OCI-LY7 (cell line): ENCODE results near the gene CIP2A. TPM values are rescaled to one million over a fixed set of nuclear protein-coding genes. Genes with fewer than 3 reads are reported as not detected.
"Not testable (repeated sequence)": the region's sequence is repeated elsewhere in the genome, so short reads cannot be mapped to it uniquely, and the experiment has no call there.

Experiments
- BruUV-seq: library from RNA; stranded (reverse); fragments of 400-500 nt; replicated peaks from 2 replicates; lab custom pipeline; 2021; lab: Mats Ljungman, UMichigan
- CTCF ChIA-PET: fragments of 300-600 bp; sonication (Branson Sonifier 250); formaldehyde crosslinking; loops from one replicate; lab custom pipeline; 2022; ENCODE audit warnings: antibody characterized with exemption; ENCODE audit not compliant: unreplicated experiment; lab: Charles Lee
- POLR2A ChIA-PET: fragments of 300-600 bp; sonication (Branson Sonifier 250); formaldehyde crosslinking; loops from one replicate; lab custom pipeline; 2022; ENCODE audit warnings: antibody characterized with exemption; lab: Charles Lee
- DNase-seq: peaks from one replicate; pipeline ENCODE4 v3.0.0-alpha.2; 2015; ENCODE audit warnings: low spot score
- H2AFZ ChIP-seq: fragments of 200-600 bp; sonication (generic), shearing (Covaris generic); 2 replicates; pipeline ENCODE4 v1.6.1; 2014; ENCODE audit warnings: mild to moderate bottlenecking, antibody characterized with exemption, low read length, moderate library complexity
- H3K27ac ChIP-seq: fragments of 200-600 bp; sonication (generic); 2 replicates; pipeline ENCODE4 v1.5.1; 2014; ENCODE audit warnings: mixed run types, low read depth, mild to moderate bottlenecking, moderate library complexity, low read length, inconsistent platforms; ENCODE audit not compliant: poor library complexity, severe bottlenecking
- H3K36me3 ChIP-seq: fragments of 200-600 bp; sonication (generic); 2 replicates; pipeline ENCODE4 v1.6.1; 2014; ENCODE audit warnings: mild to moderate bottlenecking, antibody characterized with exemption, low read length, moderate library complexity, mixed read lengths; ENCODE audit not compliant: insufficient read depth
- H3K4me1 ChIP-seq: fragments of 200-600 bp; sonication (generic); 2 replicates; pipeline ENCODE4 v1.5.1; 2014; ENCODE audit warnings: mild to moderate bottlenecking, low read length; ENCODE audit not compliant: insufficient read depth, poor library complexity, severe bottlenecking
- H3K4me2 ChIP-seq: fragments of 200-600 bp; sonication (generic); 2 replicates; pipeline ENCODE4 v1.6.1; 2014; ENCODE audit warnings: mild to moderate bottlenecking, low read length
- H3K4me3 ChIP-seq: fragments of 200-600 bp; sonication (generic); 2 replicates; pipeline ENCODE4 v1.5.1; 2014; ENCODE audit warnings: mild to moderate bottlenecking, low read depth, low read length; ENCODE audit not compliant: poor library complexity, severe bottlenecking
- H3K79me2 ChIP-seq: fragments of 200-600 bp; sonication (generic); 2 replicates; pipeline ENCODE4 v1.6.1; 2016; ENCODE audit warnings: low read depth, mild to moderate bottlenecking, low read length, moderate library complexity, mixed read lengths; ENCODE audit not compliant: insufficient read depth
- H3K9me2 ChIP-seq: fragments of 200-600 bp; sonication (generic); 2 replicates; pipeline ENCODE4 v1.6.1; 2016; ENCODE audit warnings: mild to moderate bottlenecking, low read length, mixed read lengths; ENCODE audit not compliant: insufficient read depth
- H3K9me3 ChIP-seq: fragments of 200-600 bp; sonication (generic); 2 replicates; pipeline ENCODE4 v1.6.1; 2014; ENCODE audit warnings: mild to moderate bottlenecking, mixed run types, low read length, mixed read lengths
- H4K20me1 ChIP-seq: fragments of 200-600 bp; sonication (generic); 2 replicates; pipeline ENCODE4 v1.6.1; 2014; ENCODE audit warnings: mild to moderate bottlenecking, antibody characterized with exemption, low read length, moderate library complexity, mixed read lengths; ENCODE audit not compliant: insufficient read depth
- EZH2phosphoT487 ChIP-seq: fragments of 200-600 bp; sonication (generic); IDR thresholded peaks from 2 replicates; pipeline ENCODE4 v1.6.1; 2018; ENCODE audit warnings: low read depth, borderline replicate concordance, mild to moderate bottlenecking, mixed run types, antibody characterized with exemption, low read length, moderate library complexity, mixed read lengths
- intact Hi-C: fragments of 100-400 bp; cut with micrococcal nuclease; formaldehyde crosslinking; loops from one replicate; pipeline ENCODE4 v1.10.0; 2022; ENCODE audit not compliant: unreplicated experiment
- total RNA-seq, 2 experiments: library from RNA; depleted of rRNA in 1 of 2; stranded (reverse); fragments of >200 nt in 1 of 2; shearing (Covaris generic) in 1 of 2; gene quantifications; 2 replicates each; pipeline ENCODE4 v1.2.3, GENCODE V29; 2014 to 2022
- TF ChIP-seq, protein P1 (sequence below): fragments of 200-600 bp; sonication (generic); conservative IDR thresholded peaks from 2 replicates; pipeline ENCODE4 v1.5.1; 2014; ENCODE audit warnings: mild to moderate bottlenecking, antibody characterized with exemption, low read length, moderate library complexity, mixed read lengths

The CIP2A gene
- total RNA-seq, 2 experiments from 2014 or later: 71.6 to 74.1 TPM

DNA sequence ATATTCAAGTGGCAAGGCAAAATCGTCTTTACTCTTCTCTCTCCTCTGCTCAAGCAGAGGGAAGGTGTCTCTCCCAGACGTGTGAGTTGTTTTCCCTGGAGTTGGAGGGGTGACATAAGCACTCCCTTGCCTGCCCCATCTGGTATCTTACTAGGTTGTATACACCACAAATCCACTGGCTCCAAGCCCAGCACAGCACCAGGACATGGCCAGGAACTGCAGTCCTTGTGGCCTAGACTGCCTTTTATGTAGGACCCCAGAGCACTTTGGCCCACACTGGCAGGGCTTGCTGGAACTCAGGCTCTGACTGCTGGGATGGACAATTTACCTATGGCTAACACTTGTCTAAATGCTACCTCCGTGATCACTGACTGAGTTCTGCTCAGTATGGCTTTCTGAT is 34.3 kb upstream of the CIP2A start:
- no peak overlapping the region for H3K4me2 ChIP-seq
- TF ChIP-seq, protein P1, sequence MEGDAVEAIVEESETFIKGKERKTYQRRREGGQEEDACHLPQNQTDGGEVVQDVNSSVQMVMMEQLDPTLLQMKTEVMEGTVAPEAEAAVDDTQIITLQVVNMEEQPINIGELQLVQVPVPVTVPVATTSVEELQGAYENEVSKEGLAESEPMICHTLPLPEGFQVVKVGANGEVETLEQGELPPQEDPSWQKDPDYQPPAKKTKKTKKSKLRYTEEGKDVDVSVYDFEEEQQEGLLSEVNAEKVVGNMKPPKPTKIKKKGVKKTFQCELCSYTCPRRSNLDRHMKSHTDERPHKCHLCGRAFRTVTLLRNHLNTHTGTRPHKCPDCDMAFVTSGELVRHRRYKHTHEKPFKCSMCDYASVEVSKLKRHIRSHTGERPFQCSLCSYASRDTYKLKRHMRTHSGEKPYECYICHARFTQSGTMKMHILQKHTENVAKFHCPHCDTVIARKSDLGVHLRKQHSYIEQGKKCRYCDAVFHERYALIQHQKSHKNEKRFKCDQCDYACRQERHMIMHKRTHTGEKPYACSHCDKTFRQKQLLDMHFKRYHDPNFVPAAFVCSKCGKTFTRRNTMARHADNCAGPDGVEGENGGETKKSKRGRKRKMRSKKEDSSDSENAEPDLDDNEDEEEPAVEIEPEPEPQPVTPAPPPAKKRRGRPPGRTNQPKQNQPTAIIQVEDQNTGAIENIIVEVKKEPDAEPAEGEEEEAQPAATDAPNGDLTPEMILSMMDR: no peak
- TF ChIP-seq EZH2phosphoT487: no peak
- no peak overlapping the region for H3K4me3 ChIP-seq
- no peaks in the 10 kb centered on the region for H3K4me1 ChIP-seq
- peaks cover 15% of the 10 kb centered on the region; the same call in 1 of the 2 replicates for H3K36me3 ChIP-seq
- intact Hi-C loops: no loop called here
- no peaks in the 10 kb centered on the region for H3K9me2 ChIP-seq
- H3K27ac ChIP-seq: no peak overlapping the region
- no peak for DNase-seq
- ChIA-PET POLR2A (interaction anchor here (0.6 to 1.9 kb wide), 3 partner anchors 8 to 490 kb away, joined by 4 to 7 read pairs (median 6); partner anchors contain the start of genes CIP2A and DZIP3), CTCF (no interaction called here)
- H2AFZ ChIP-seq: no peak overlapping the region
- BruUV-seq: no TSS peak
- H3K79me2 ChIP-seq: no peaks in the 10 kb centered on the region
- no peaks in the 10 kb centered on the region for H4K20me1 ChIP-seq
- H3K9me3 ChIP-seq: no peaks in the 10 kb centered on the region

DNA sequence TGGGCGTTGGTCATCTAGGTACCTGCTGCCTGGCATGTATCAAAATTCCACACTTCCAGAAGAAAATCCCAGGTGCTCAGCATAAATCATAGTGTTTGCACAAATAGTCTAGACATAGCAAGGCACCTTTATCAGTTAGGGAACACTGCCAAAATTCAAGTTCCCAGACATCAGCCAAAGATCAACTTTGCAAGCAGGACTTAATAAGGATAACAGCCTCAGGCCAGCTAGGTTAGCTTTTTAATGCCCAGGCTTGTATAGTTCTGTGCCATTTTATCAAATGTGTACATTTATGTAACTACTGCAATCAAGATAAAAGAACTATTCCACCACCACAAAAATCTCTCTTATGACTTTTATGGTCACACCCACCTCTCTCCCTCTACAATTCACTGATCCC is 31.0 kb upstream of the CIP2A start:
- BruUV-seq: no TSS peak
- TF ChIP-seq, protein P1: no peak
- TF ChIP-seq EZH2phosphoT487: no peak
- CTCF ChIA-PET: no interaction called here

DNA sequence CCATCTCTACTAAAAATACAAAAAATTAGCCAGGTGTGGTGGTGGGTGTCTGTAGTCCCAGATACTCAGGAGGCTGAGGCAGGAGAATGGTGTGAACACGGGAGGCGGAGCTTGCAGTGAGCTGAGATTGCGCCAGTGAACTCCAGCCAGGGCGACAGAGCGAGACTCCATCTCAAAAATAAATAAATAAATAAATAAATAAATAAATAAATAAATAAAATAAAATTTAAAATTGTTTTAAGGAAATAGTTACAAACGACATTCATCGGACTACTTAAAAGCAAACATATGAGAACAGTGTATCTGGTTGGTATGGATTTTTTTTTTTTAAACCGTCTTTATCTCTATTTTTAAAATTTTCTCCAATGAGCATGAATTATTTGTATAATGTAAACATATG is 26.9 kb upstream of the CIP2A start:
- H3K9me2 ChIP-seq, H3K79me2 ChIP-seq, H3K4me1 ChIP-seq, H3K4me2 ChIP-seq, H2AFZ ChIP-seq, BruUV-seq, CTCF ChIA-PET, H4K20me1 ChIP-seq, DNase-seq, H3K27ac ChIP-seq, H3K4me3 ChIP-seq, intact Hi-C loops, H3K9me3 ChIP-seq: not testable (repeated sequence)
- POLR2A ChIA-PET: interaction anchor here (0.6 to 1.5 kb wide), 2 partner anchors 17 to 884 kb away, joined by 3 to 4 read pairs; no protein-coding TSS in a partner anchor
- peaks cover 14% of the 10 kb centered on the region for H3K36me3 ChIP-seq

More for the DNA sequence above, 31.0 kb upstream of the CIP2A start:
- Histone ChIP-seq H4K20me1 (no peaks in the 10 kb centered on the region), H3K4me1 (no peaks in the 10 kb centered on the region), H3K27ac (no peak overlapping the region), H3K79me2 (no peaks in the 10 kb centered on the region), H3K4me2 (no peak overlapping the region), H3K9me2 (no peaks in the 10 kb centered on the region), H3K9me3 (no peaks in the 10 kb centered on the region), H3K4me3 (no peak overlapping the region), H3K36me3 (peaks cover 11% of the 10 kb centered on the region; the same call in 1 of the 2 replicates), H2AFZ (no peak overlapping the region)
- DNase-seq: no peak
- intact Hi-C loops: no loop called here
- POLR2A ChIA-PET: interaction anchor here (0.5 to 1.2 kb wide), 3 partner anchors 9 to 740 kb away, joined by 3 to 4 read pairs (median 3); no protein-coding TSS in a partner anchor
